T-helper 1 cell treated with Interleukin-12 subunit alpha and Interleukin-12 subunit beta and Interleukin-4 antibody, amounts not matched to agents 30 μg/mL and 1 μg/mL, for 36 hours (primary cell): Measurements from ENCODE around the gene AMER3.
"Not testable (repeated sequence)": the region's sequence is repeated elsewhere in the genome, so short reads cannot be mapped to it uniquely, and the experiment has no call there.

Source experiments
- H3K27ac Mint-ChIP-seq: one replicate; pipeline ENCODE4 v1.8.0; 2021; ENCODE audit warnings: mild to moderate bottlenecking, mixed read lengths
- H3K27me3 Mint-ChIP-seq: one replicate; pipeline ENCODE4 v1.8.0; 2021; ENCODE audit warnings: low read depth, mixed read lengths
- H3K36me3 Mint-ChIP-seq: one replicate; pipeline ENCODE4 v1.8.0; 2021; ENCODE audit warnings: low read depth, mixed read lengths
- H3K4me1 Mint-ChIP-seq: one replicate; pipeline ENCODE4 v1.8.0; 2021; ENCODE audit warnings: low read depth, mixed read lengths
- H3K4me3 Mint-ChIP-seq: one replicate; pipeline ENCODE4 v1.8.0; 2021; ENCODE audit warnings: mild to moderate bottlenecking, moderate library complexity, mixed read lengths
- H3K9me3 Mint-ChIP-seq: one replicate; pipeline ENCODE4 v1.8.0; 2021; ENCODE audit warnings: mixed read lengths

The AMER3 gene, protein sequence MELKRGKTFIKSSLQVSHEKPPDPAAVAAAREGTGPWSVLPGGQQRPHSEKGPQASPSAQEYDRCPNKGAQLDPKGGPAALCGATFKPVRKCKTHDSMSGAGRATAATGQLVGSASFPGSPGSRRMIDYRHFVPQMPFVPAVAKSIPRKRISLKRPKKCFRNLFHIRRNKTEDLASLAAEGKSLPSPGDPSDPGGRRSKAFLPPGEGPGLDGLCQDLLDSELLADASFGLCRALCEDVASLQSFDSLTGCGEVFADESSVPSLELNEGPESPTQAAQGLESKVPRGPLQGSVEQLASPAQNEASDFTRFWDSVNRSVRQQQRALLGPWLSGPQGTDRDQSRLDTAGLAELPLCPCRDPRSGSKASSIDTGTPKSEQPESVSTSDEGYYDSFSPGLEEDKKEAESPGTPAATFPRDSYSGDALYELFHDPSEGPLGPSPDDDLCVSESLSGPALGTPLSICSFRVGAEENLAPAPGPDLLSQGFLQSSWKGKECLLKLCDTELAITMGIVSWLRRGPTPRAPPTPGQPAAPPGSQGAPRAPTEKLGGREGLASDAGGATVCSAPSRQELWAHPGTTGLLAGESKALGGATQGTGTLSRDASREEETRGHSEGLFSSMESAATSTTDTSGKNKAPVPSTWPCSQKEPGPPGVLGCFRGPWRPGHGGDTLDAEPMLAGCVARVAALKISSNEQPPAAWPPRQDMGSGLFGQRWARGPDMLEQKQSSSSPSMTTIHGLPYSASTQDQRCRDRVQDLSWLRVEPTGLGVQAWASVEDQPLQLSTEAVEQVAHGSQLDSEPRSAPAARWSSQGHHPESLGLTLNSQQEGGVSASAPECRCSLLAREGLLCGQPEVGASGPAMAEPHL

DNA sequence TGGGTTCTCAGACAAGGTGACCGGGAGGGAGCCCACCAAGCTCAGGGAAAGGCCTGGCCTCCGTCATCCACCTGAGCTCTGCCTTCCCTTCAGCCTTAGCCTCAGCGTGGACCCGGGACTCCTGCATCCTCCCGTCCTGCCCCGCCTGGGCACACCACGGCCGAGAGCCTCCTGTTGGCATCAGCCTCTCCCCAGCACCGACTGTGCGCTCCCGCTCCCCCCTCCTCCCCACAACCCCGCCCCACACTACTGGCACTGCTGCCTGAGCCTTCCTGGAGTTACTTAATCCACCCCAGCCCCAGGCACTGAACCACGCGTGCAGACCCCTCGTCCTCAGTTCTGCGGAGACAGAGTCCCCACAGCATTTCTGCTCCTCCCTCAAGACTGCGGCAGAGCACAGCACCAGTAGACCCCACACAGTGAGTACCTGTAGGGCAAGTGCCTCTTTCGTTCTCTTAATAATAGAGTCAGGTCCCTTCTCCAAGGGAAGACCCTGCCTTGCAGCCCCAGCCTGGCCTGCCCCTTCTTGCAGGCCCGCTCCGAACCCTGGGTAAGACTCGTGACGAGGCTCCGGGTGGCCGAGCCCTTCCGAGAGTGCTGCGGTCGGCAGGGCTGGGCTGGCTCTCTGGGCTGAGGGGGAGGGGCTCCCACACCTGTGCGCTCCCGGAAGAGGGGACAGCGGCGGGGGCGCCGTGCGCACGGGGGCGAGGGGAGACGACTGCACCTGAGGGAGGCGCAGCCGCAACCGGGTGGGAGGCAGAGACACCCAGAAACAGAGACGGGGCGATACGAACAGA is at the start of gene AMER3:
AMER3 (plus strand) TSS at position 285 of the 797 bp plus-strand sequence. CDS start 6,533 bp downstream, outside the sequence.
- H3K27ac Mint-ChIP-seq = no peak within 1 kb of the TSS
- H3K36me3 Mint-ChIP-seq = peaks cover 1% of the 10 kb centered on the region
- peaks cover 41% of the 10 kb centered on the region for H3K27me3 Mint-ChIP-seq
- no peak within 1 kb of the TSS for H3K4me3 Mint-ChIP-seq
- H3K4me1 Mint-ChIP-seq = no peaks in the 10 kb centered on the region
- H3K9me3 Mint-ChIP-seq = no peaks in the 10 kb centered on the region

GRCh38 chr2:130714795-130715194 is 40.5 kb upstream of the AMER3 start:
- not testable (repeated sequence) for H3K4me3 Mint-ChIP-seq, H3K4me1 Mint-ChIP-seq, H3K9me3 Mint-ChIP-seq, H3K27ac Mint-ChIP-seq, H3K36me3 Mint-ChIP-seq, H3K27me3 Mint-ChIP-seq

DNA sequence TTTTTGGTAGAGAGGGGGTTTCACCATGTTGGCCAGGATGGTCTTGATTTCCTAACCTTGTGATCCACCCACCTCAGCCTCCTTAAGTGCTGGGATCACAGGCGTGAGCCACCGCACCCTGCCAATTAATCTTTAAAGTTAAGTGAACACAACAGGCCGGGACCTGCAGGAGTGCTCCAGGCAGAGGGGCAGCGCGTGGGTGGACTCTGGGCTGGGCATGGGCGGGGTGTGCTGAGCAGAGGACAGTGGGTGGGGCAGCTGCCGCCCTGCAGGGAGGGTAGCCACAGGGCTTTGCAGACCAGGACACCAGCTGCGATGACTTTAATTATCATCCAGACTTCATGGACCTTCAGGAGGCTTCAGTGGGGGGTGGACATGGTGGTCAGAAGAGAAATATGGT is 35.3 kb upstream of the AMER3 start:
- H3K27ac Mint-ChIP-seq = no peak overlapping the region
- no peak overlapping the region for H3K4me3 Mint-ChIP-seq
- H3K27me3 Mint-ChIP-seq = peaks cover 11% of the 10 kb centered on the region
- peaks cover 5% of the 10 kb centered on the region for H3K9me3 Mint-ChIP-seq
- H3K36me3 Mint-ChIP-seq = no peaks in the 10 kb centered on the region
- no peaks in the 10 kb centered on the region for H3K4me1 Mint-ChIP-seq

GRCh38 chr2:130720528-130720927 is 34.8 kb upstream of the AMER3 start:
- Mint-ChIP-seq H3K9me3 (peaks cover 5% of the 10 kb centered on the region), H3K4me3 (no peak overlapping the region), H3K27me3 (peaks cover 11% of the 10 kb centered on the region), H3K36me3 (no peaks in the 10 kb centered on the region), H3K4me1 (no peaks in the 10 kb centered on the region), H3K27ac (no peak overlapping the region)

DNA sequence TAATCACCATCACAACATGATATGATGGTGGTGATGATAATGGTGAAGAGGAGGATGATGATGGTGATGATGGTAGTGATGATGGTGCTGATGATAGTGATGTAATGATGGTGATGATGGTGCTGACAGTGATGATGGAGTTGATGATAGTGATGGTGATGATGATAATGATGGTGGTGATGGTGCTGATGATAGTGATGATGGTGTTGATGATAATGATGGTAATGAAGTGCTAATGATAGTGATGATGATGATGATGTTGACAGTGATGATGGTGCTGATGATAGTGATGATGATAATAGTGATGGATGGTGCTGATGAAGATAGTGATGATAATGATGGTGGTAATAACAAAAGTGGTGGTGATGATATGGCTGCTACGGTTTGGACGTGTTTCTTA is 30.9 kb upstream of the AMER3 start:
- Mint-ChIP-seq H3K4me1 (peaks cover 6% of the 10 kb centered on the region), H3K36me3 (no peaks in the 10 kb centered on the region), H3K27ac (no peak overlapping the region)

GRCh38 chr2:130726614-130727180 is 28.6 kb upstream of the AMER3 start:
- Mint-ChIP-seq H3K4me1 (peaks cover 7% of the 10 kb centered on the region), H3K27me3 (peaks cover 8% of the 10 kb centered on the region), H3K4me3 (peak overlapping the region; percentile 75), H3K27ac (peak overlapping the region; percentile 75), H3K9me3 (peaks cover 5% of the 10 kb centered on the region), H3K36me3 (no peaks in the 10 kb centered on the region)

More for the DNA sequence above, 30.9 kb upstream of the AMER3 start:
- no peak overlapping the region for H3K4me3 Mint-ChIP-seq
- H3K27me3 Mint-ChIP-seq = peaks cover 11% of the 10 kb centered on the region
- H3K9me3 Mint-ChIP-seq = peaks cover 5% of the 10 kb centered on the region

DNA sequence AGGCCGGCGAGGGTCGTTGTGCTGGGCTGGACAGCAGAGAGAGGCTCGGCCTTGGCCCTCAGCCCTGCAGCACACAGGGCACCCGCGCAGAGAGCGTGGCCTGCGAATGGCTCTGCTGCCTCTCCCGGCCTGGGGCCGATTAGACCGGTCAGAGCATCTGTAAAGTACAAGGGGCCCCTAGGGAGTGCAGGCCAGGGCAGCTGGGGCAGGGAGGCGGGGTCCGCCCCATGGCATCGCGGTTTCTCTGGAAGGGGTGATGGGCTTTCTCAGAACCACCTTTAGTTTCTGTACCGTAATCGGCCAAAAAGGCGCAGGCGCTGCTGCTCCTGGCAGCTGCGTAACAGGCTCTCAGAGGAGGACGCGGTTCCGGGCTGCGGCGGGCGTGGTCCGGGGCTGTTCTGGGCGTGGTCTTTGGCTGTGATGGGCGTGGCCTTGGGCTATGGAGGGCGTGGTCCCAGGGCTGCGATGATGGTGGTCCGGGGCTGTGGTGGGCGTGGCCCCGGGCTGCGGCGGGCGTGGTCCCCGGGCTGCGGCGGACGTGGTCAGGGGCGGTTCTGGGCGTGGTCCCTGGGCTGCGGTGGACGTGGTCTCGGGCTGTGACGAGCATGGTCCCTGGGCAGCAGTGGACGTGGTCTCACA is 27.9 kb upstream of the AMER3 start:
- Mint-ChIP-seq H3K4me1 (peaks cover 7% of the 10 kb centered on the region), H3K27me3 (peaks cover 4% of the 10 kb centered on the region), H3K9me3 (peaks cover 3% of the 10 kb centered on the region), H3K36me3 (no peaks in the 10 kb centered on the region), H3K27ac (peak overlapping the region; percentile 75), H3K4me3 (peak overlapping the region; percentile 75)

GRCh38 chr2:130728007-130728454 is 27.3 kb upstream of the AMER3 start:
- peaks cover 7% of the 10 kb centered on the region for H3K4me1 Mint-ChIP-seq
- peak overlapping the region; percentile 75 for H3K27ac Mint-ChIP-seq
- H3K36me3 Mint-ChIP-seq = no peaks in the 10 kb centered on the region
- no peaks in the 10 kb centered on the region for H3K27me3 Mint-ChIP-seq
- H3K9me3 Mint-ChIP-seq = no peaks in the 10 kb centered on the region
- H3K4me3 Mint-ChIP-seq = peak overlapping the region; percentile 75

- Mint-ChIP-seq H3K4me3 (peak within 1 kb of the TSS; percentile 75), H3K4me1 (peaks cover 7% of the 10 kb centered on the region), H3K27me3 (peaks cover under 1% of the 10 kb centered on the region), H3K9me3 (no peaks in the 10 kb centered on the region), H3K27ac (peak within 1 kb of the TSS; percentile 75), H3K36me3 (no peaks in the 10 kb centered on the region)
Measured at GRCh38 chr2:130728549-130729316, 26.6 kb upstream of the AMER3 start, which contains the start of gene GPR148. Gene GPR148 (plus strand): TSS chr2:130729070. CDS start chr2:130729152, 82 bp downstream.

DNA sequence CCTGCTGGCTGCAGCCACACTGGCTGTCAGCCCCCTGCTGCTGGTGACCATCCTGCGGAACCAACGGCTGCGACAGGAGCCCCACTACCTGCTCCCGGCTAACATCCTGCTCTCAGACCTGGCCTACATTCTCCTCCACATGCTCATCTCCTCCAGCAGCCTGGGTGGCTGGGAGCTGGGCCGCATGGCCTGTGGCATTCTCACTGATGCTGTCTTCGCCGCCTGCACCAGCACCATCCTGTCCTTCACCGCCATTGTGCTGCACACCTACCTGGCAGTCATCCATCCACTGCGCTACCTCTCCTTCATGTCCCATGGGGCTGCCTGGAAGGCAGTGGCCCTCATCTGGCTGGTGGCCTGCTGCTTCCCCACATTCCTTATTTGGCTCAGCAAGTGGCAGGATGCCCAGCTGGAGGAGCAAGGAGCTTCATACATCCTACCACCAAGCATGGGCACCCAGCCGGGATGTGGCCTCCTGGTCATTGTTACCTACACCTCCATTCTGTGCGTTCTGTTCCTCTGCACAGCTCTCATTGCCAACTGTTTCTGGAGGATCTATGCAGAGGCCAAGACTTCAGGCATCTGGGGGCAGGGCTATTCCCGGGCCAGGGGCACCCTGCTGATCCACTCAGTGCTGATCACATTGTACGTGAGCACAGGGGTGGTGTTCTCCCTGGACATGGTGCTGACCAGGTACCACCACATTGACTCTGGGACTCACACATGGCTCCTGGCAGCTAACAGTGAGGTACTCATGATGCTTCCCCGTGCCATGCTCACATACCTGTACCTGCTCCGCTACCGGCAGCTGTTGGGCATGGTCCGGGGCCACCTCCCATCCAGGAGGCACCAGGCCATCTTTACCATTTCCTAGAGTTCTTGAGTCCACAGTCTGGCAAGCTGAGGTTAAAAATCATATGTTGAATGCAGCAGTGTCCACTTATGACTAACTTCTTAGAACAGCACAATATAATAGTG is 25.7 kb upstream of the AMER3 start:
- Mint-ChIP-seq H3K4me3 (peak overlapping the region; percentile 21), H3K36me3 (no peaks in the 10 kb centered on the region), H3K27ac (peak overlapping the region; percentile 38), H3K9me3 (peaks cover 4% of the 10 kb centered on the region), H3K4me1 (peaks cover 7% of the 10 kb centered on the region), H3K27me3 (peaks cover 9% of the 10 kb centered on the region)

GRCh38 chr2:130732257-130732656 is 23.1 kb upstream of the AMER3 start:
- not testable (repeated sequence) for H3K36me3 Mint-ChIP-seq, H3K27ac Mint-ChIP-seq, H3K27me3 Mint-ChIP-seq, H3K4me1 Mint-ChIP-seq, H3K9me3 Mint-ChIP-seq, H3K4me3 Mint-ChIP-seq

GRCh38 chr2:130735200-130735599 is 20.1 kb upstream of the AMER3 start:
- Mint-ChIP-seq H3K4me1 (no peaks in the 10 kb centered on the region), H3K4me3 (no peak overlapping the region), H3K9me3 (peaks cover 4% of the 10 kb centered on the region), H3K27ac (no peak overlapping the region), H3K36me3 (no peaks in the 10 kb centered on the region), H3K27me3 (peaks cover 9% of the 10 kb centered on the region)
